ENCODE results near the gene SLC23A2.

SLC23A2 gene

GRCh38 chr20:4966826-4967751 is 34.2 kb downstream of the SLC23A2 start:
- no peak for DNase-seq (ENCODE audit: low read depth in 2 of 2)

- no peak for DNase-seq (ENCODE audit: low read depth in 2 of 2)
Measured at GRCh38 chr20:4962241-4962855, 39.0 kb downstream of the SLC23A2 start.

GRCh38 chr20:4961746-4962145 is 39.6 kb downstream of the SLC23A2 start:
- no peak for DNase-seq (ENCODE audit: low read depth in 2 of 2)

- DNase-seq (ENCODE audit: low read depth in 2 of 2) = no peak
Measured at GRCh38 chr20:4959592-4959991, 41.7 kb downstream of the SLC23A2 start.

DNA sequence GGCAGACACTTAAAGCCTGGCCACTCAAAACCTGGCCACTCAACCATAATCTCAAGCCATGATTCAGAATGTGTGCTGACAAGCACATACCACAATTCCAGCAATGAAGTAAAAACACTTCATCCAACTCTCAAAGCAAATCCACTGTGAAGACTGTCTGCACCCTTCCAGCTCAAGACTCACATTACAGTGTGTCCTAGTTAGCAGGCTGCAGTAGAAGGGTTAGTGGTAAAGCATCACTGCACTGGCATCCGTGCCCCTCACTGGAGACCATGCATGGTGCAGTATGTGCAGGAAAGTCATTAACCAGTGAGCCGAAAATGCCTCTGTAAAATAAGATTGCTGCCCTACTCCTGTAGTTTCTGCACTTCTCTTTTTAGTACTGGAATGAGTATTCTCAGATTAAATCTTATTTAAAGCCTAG is 43.4 kb downstream of the SLC23A2 start:
- DNase-seq (ENCODE audit: low read depth in 2 of 2) = no peak

DNA sequence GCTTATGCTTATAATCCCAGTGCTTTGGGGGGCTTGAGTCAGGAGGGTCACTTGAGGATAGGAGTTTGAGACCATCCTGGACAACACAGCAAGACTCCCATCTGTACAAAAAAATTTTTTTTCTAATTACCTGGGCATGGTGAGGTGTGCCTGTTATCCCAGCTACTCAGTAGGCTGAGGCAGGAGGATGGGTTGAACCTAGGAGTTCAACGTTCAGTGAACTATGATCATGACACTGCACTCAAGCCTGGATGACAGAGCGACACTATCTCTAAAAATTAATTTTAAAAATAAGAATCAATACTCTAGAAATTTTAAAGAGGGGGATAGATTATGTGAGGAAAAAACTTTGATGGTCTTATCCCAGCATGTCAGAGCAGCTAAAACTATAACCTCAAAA is 44.1 kb downstream of the SLC23A2 start:
- no peak for DNase-seq (ENCODE audit: low read depth in 2 of 2)

DNA sequence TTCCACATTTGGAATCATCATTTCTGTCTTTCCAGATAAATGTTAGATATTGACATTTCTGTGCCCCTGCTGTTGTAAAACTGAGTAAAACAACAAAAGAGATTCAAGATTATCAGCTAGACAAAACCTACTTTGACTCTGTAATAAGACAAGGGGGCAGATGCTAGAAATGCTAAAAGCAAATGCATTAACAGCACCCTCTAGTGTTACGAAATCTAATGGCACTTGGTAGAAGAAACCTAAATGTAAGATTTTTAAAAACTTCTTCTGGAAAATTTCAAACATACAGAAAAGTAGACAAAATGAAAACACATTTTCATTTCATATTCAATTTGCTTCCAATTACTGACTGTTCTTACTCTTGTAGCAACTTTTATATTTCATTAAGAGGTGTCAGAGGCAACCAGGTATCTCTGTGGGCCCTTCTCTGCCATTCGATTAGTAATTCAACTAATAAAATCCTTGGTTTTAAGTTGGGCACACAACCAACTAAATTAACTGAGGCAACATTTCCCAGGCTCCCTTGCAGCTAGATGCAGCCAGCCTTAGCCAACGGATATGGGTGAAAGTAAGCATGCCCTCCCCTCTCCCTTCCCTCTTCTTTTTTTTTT is 45.0 kb downstream of the SLC23A2 start:
- no peak for DNase-seq (ENCODE audit: low read depth in 2 of 2)

GRCh38 chr20:4953881-4954280 is 47.4 kb downstream of the SLC23A2 start:
- no peak for DNase-seq (ENCODE audit: low read depth in 2 of 2)

DNA sequence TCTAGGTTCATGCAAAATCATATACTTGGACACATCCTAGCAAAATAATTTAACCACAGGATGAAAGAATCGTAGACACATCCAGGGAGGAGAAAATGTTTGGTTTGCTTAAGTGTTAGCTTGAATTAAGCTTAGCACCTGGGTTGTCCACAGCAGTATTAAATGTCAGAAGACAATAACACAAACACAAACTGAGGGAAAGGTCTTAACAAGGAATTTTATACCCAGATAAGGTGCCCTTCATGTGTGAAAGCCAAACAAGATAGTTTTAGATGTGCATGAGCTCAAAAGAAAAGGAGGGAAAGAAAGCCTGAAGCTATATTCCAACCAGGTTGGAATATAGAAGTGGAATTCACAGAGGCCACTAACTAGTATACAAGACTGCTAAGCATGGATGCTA is 49.1 kb downstream of the SLC23A2 start:
- no peak for DNase-seq (ENCODE audit: low read depth in 2 of 2)

GRCh38 chr20:4951299-4951698 is 50.0 kb downstream of the SLC23A2 start:
- no peak for DNase-seq (ENCODE audit: low read depth in 2 of 2)

GRCh38 chr20:4950841-4951240 is 50.5 kb downstream of the SLC23A2 start:
- DNase-seq (ENCODE audit: low read depth in 2 of 2) = no peak

- DNase-seq (ENCODE audit: low read depth in 2 of 2) = no peak
Measured at GRCh38 chr20:4950437-4950836, 50.9 kb downstream of the SLC23A2 start.

DNA sequence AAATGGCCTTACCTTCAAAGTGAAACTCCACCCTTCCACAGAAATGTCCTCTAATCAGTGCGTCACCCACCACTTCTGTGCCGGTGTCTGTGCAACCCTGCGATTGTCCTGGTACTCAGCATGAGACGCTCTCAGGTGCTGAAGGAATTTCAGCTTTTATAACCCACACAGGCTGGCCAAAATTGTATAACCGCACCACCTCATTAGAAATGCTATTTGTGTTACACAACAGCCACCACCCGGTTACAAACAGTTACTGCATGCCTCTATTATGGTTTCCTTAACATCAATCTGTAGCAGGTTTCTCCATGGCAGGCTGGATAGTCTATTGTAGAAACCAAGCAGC is 51.5 kb downstream of the SLC23A2 start:
- no peak for DNase-seq (ENCODE audit: low read depth in 2 of 2)

DNA sequence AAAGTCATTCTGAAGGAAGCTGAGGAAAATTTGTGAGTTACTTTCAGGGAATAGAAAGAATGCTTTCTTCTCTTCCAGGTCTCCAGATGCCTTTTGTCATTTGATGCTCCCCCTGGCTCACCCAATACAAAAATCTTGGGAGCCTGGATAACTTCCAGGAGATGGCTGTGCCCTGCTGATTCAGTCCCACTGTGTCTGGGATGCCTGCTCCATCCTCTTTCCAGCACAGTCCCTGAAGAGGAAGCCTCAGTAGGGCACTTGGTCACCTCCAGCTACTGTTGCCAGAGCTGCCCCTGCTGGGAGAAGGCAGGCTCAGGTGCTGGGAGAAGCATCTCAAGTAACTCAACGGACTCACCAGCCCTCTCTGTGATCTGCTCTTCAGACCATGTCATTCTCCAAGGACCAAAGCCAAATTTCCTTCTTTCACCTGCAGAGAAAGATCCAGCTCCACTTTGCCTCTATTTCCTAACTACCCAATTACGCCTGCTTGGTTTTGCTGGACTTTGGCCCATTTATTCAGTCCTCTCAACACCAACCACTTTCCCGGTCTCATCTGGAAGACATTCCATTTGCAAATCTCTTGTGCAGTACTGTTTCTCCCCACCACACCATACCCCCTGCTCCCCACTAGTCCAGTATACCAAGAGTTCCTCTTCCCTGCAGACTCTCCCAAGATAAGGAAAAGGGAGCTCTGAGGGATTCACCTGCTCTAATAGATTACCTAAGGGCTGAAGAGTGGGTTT is 53.3 kb downstream of the SLC23A2 start:
- DNase-seq (ENCODE audit: low read depth in 2 of 2) = no peak

GRCh38 chr20:4946986-4947385 is 54.3 kb downstream of the SLC23A2 start:
- no peak for DNase-seq (ENCODE audit: low read depth in 2 of 2)

DNA sequence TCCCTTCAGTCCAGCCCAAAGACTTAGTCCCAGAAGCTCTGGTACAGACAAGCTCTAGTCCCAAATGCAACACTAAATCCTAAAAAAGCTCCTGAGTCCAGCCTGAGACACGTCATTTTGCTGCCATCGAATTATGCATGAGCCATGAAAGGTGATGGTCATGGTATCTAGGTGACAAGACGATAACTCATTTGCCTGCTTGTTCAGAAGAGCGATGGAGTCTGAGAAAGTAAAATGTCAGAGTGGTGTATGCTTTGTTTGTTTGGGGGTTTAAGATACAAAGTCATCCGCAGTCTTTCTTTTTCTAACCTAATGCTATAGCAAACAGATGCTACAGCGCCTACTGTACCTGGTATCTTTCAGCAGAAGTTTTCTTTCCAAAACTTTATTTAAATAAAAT is 54.7 kb downstream of the SLC23A2 start:
- no peak for DNase-seq (ENCODE audit: low read depth in 2 of 2)

DNA sequence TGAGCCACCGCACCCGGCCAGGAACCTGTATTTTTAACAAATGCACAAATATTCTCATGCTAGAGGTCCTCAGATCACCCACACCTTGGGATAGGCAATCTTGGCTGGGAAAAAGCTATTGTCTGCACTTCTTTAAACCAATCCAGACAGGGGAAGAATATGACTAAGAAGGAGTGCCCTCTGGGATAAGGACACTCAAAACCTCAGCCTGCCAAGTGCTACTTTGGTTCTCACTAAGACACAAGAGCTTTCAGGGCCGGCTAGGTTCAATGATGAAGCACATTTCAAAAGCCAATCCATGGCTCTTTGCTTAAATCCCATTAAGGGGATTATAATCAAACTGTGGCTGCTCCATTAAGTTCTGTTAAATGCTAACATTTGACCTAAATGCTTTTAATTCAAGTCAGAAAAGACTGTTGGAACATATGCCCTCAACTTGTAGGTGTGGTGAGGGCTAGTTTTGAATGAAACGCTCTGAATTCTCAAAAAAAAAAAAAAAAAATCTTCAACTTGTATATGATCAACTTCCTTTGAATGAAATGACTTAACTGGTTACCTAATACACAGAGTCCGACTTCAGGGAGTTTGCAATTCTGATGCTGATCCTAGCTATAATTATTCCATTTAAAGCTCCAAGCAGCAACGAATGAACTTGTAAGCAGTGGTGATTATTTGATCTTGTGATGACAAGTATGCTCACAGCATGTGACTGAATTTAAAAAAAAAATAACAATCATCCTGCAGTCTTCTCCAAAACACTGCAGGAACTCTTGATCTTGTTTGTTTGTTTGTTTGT is 56.6 kb downstream of the SLC23A2 start:
- DNase-seq (ENCODE audit: low read depth in 2 of 2) = no peak

DNA sequence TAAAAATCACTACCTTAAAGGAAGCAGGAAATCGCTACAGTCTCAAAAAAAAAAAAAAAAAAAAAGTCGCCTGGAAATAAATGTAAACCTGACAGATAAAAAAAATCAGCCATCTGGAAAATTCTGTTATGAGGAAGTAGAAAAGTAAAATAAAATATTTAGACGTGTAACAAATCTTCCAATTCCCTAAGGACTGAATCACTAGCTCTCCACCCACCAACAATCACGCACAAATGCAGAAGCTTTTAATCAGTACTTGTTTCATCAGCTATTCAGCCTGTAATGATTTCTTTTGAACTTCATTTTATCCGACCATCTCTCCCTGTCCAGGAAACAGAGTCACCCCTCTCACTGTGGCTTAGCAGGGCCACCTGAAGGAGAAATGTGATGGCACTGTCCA is 59.0 kb downstream of the SLC23A2 start:
- no peak for DNase-seq (ENCODE audit: low read depth in 2 of 2)

DNA sequence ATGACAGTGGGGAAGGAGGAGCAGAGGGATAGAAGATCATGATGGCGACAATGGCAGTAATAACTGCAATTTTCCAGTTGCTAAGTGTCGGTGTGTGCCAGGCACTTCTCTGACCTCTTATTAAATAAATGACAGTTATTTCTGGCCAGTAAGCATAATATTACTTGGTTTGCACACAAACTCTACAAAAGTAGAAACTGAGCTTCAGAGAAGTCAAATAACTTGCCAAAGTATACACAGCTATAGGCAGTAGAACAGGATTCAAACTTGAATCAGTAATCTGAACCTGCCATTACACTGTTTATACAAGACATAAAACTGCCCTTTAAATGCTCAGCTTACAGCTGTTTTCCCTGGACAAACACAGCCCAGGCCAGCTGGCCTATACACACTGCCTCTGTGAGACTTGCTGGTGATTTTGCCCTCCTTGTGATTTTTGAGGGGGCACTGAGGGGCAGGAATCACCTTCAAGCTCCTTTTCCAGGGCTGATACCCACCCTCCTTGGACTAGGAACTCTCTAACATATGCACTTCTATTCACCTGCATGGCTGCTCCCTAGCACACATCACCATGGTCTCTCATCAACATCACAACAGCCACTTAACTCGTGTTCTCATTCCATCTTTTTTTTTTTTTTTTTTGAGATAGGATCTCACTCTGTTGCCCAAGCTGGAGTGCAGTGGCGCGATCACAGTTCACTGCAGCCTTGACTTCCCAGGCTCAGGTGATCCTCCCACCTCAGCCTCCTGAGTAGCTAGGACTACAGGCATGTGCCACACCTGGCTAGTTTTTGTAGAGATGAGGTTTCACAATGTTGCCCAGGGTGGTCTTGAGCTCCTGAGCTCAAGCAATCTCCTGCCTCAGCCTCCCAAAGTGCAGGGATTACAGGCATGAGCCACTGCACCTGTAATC is 63.6 kb downstream of the SLC23A2 start:
- DNase-seq (ENCODE audit: low read depth in 2 of 2) = no peak

DNA sequence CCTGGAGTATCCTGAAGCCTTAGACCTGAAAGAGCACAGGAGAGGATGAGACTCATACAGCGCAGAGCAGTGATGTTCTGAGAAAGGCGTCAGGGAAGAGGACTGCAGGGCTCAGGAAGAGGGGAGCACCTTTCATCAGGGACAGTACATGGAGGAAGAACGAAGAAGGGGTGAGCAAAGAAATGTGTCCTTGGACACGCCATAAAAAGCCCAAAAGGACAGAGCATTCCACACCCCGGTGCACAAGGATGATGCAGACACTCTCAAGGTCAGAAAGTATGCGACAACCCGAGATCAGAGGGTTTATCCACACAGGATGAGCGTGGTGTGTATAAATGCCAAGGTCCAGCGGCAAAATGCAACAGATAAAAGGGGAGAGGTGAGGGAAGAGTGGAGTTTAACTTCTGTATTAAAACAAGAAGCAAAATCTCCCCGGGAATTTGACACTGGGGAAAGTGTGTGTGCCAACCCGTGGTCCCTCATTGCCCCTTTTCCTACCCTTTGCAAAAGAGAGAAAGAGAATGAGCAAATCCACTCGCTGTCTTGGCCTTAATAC is 64.4 kb downstream of the SLC23A2 start:
- DNase-seq (ENCODE audit: low read depth in 2 of 2) = no peak

Measured in activated CD4-positive, alpha-beta T cell treated with anti-CD3 and anti-CD28 coated beads for 24 hours (primary cell).